Esophagus squamous epithelium (tissue), 5 donors: Measurements from ENCODE around the gene NUDT12. TPM values are rescaled to one million over a fixed set of nuclear protein-coding genes. Genes with fewer than 3 reads are reported as not detected.

Experiments
- DNase-seq: peaks from one replicate; lab custom pipeline; 2025; lab: John Stamatoyannopoulos, UW
- H3K27ac ChIP-seq, 4 donors: fragments of 200-600 bp; sonication (generic); one replicate each; pipeline ENCODE4 v1.5.1; 2016 to 2019; ENCODE audit warnings: mild to moderate bottlenecking in 1 of 4
- H3K27me3 ChIP-seq, 4 donors: fragments of 200-600 bp; sonication (generic); 1 replicate in 3 of 4; 2 replicates in 1 of 4; pipeline versions ENCODE4 v1.5.1 to v1.6.0; 2017 to 2021; ENCODE audit warnings: antibody characterized with exemption in 1 of 4
- H3K36me3 ChIP-seq, 3 donors: fragments of 200-600 bp; sonication (generic); one replicate each; pipeline ENCODE4 v1.5.1; 2016 to 2019
- H3K4me1 ChIP-seq, 3 donors: fragments of 200-600 bp; sonication (generic); one replicate each; pipeline ENCODE4 v1.5.1; 2017 to 2019
- H3K4me3 ChIP-seq, 4 donors: fragments of 200-600 bp; sonication (generic); 1 replicate in 3 of 4; 2 replicates in 1 of 4; pipeline ENCODE4 v1.5.1; 2016 to 2019; ENCODE audit warnings: mild to moderate bottlenecking in 2 of 4, moderate library complexity in 1 of 4
- H3K9me3 ChIP-seq, 3 donors: fragments of 200-600 bp; sonication (generic); one replicate each; pipeline ENCODE4 v1.5.1; 2016 to 2019
- CTCF ChIP-seq, 6 experiments: fragments of 450-650 bp in 4 of 6; fragments of 200-600 bp in 2 of 6; sonication (generic) in 2 of 6; IDR thresholded peaks; one replicate each; pipeline ENCODE4 v1.5.1; 2016 to 2019; ENCODE audit warnings: antibody characterized with exemption in 6 of 6, mild to moderate bottlenecking in 4 of 6, moderate library complexity in 4 of 6
- POLR2A ChIP-seq, 4 donors: fragments of 450-650 bp; IDR thresholded peaks; one replicate each; pipeline ENCODE4 v1.6.1; 2017; ENCODE audit warnings: antibody characterized with exemption in 4 of 4, mild to moderate bottlenecking in 4 of 4, moderate library complexity in 3 of 4
- WGBS, 2 donors: methylation state at CpG; one replicate each; pipeline ENCODE4 v1.1.5; 2018; 5-methylcytosine and 5-hydroxymethylcytosine counted together
- intact Hi-C: fragments of 100-400 bp; cut with DNase I; formaldehyde crosslinking; loops from one replicate; pipeline ENCODE4 v1.15.0; 2022
- total RNA-seq, 4 donors: library from RNA; depleted of rRNA; stranded (reverse); fragments of >200 nt; gene quantifications; one replicate each; pipeline ENCODE4 v1.1.0, GENCODE V29; 2016
- donor health status: DM: yes; HTN: yes; CAD: no.

Gene NUDT12
- total RNA-seq, 4 donors from 2014 or later, result 6.8 to 12.3 (median 9.9) TPM

DNA sequence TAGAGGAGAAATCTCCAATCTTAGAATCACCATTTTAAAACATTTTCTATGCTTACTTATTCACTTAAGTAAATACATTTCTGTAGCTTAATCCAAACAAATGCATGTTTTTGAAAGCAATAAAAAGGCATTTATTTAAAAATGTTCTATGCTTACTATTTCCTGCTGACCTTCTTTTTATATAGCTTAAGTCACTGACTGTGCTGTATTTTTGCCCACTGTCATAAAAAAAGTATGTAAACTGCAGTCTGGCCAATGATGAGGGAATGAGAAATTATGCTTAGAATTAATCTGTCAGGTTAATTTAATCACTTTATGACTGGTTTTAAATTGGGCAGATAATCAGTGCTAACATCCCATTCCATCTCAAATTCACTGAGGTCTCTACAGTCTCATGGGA is 20.1 kb downstream of the NUDT12 start:
- Histone ChIP-seq H3K9me3 (no peaks in the 10 kb centered on the region), H3K27me3 (no peaks in the 10 kb centered on the region), H3K36me3 (no peaks in the 10 kb centered on the region), H3K4me1 (no peaks in the 10 kb centered on the region), H3K27ac (no peak overlapping the region), H3K4me3 (no peak overlapping the region)
- intact Hi-C loops, result no loop called here
- TF ChIP-seq CTCF (IDR thresholded peaks at IDR 0.05), result no peak
- no peak for TF ChIP-seq POLR2A (IDR thresholded peaks at IDR 0.05)
- no peak for DNase-seq

DNA sequence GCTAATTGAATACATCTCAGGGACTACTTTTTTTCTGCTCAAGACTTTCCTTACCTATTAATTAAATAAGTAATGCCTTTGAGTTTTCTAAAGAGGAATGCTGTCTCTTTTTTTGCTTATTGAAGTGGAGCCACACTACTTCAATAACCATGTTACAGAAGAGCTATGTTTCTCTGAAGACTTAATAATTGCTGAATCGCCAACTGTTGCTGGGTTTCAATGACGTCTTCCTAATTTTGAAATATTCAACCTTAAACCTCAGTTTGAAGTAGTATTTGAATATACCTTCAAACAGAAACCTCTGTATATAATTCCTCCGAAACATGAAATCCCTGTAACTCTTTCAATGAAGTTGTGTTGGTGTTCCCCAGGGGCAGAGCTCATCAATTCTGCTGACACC is 21.0 kb downstream of the NUDT12 start:
- intact Hi-C loops, result no loop called here
- WGBS, 2 donors, result 78 to 89% methylated on average over 3 of the region's 3 CpGs
- no peak overlapping the region for H3K4me3 ChIP-seq
- no peak for DNase-seq
- no peaks in the 10 kb centered on the region for H3K4me1 ChIP-seq
- H3K27ac ChIP-seq, result no peak overlapping the region
- no peaks in the 10 kb centered on the region for H3K36me3 ChIP-seq
- no peaks in the 10 kb centered on the region for H3K27me3 ChIP-seq
- TF ChIP-seq POLR2A (IDR thresholded peaks at IDR 0.05) (no peak), CTCF (IDR thresholded peaks at IDR 0.05) (no peak)
- H3K9me3 ChIP-seq, result no peaks in the 10 kb centered on the region

DNA sequence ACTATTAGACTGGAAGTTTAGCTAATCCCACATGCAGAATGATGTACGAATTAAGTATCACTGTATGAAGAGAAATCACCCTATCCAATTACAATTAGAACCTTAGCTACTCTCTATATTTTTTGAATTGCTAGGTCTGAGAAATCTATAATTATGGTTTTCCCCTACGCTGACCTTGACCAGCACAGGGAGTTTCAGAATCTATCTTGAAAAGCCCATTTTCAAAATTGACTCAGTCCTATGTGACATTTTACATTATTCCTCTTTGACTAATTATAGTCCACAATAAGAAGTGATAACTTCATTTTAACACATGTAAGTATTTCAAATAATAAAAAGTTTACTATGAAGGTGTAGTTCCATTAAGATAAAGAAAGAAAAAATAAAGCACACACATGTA is 21.5 kb downstream of the NUDT12 start:
- Histone ChIP-seq H3K4me1 (no peaks in the 10 kb centered on the region), H3K27me3 (no peaks in the 10 kb centered on the region), H3K36me3 (no peaks in the 10 kb centered on the region), H3K9me3 (no peaks in the 10 kb centered on the region), H3K4me3 (no peak overlapping the region), H3K27ac (no peak overlapping the region)
- TF ChIP-seq CTCF (IDR thresholded peaks at IDR 0.05) (no peak), POLR2A (IDR thresholded peaks at IDR 0.05) (no peak)
- WGBS, 2 donors, result 65 to 88% methylated on average over 2 of the region's 2 CpGs
- intact Hi-C loops, result no loop called here
- DNase-seq, result no peak

- DNase-seq, result no peak
- Histone ChIP-seq H3K27me3 (no peaks in the 10 kb centered on the region), H3K4me1 (no peaks in the 10 kb centered on the region), H3K27ac (no peak overlapping the region), H3K4me3 (no peak overlapping the region), H3K36me3 (no peaks in the 10 kb centered on the region), H3K9me3 (no peaks in the 10 kb centered on the region)
- intact Hi-C loops, result no loop called here
- no peak for TF ChIP-seq CTCF (IDR thresholded peaks at IDR 0.05)
- TF ChIP-seq POLR2A (IDR thresholded peaks at IDR 0.05), result no peak
- 44 to 57% methylated on average over 3 of the region's 3 CpGs for WGBS, 2 donors
These were observed 22.9 kb downstream of the NUDT12 start for GRCh38 chr5:103539376-103540330.

DNA sequence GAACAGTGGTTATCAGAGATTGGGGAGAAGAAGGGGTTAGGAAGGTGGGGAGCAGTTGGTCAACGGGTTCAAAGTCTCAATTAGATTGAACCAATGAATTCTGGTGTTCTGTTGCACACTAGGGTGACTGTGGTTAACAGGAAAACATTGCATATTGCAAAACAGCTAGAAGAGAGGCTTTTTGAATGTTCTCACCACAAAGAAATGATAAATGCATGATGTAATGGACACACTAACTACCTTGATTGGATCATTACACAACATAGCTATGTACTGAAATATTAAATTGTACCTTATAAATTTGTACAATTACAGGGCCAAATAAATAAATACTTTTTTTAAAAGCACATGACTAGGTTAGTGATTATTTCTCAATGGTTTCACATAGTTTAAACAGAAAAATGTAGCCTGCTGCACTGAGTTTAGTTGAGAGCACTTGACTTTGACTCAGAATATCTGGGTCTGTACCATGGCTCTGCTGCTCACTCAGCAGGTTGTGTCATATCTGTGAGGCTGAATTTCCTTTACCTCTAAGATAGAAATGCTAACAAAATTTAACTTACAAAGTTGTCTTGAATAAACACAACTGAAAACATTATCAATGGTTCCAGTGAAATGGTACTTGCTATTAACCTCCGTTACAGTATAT is 30.4 kb downstream of the NUDT12 start:
- Histone ChIP-seq H3K9me3 (no peaks in the 10 kb centered on the region), H3K4me3 (no peak overlapping the region), H3K27ac (no peak overlapping the region), H3K4me1 (no peaks in the 10 kb centered on the region), H3K27me3 (no peaks in the 10 kb centered on the region), H3K36me3 (no peaks in the 10 kb centered on the region)
- no peak for DNase-seq
- intact Hi-C loops, result no loop called here
- TF ChIP-seq CTCF (IDR thresholded peaks at IDR 0.05), result no peak
- no peak for TF ChIP-seq POLR2A (IDR thresholded peaks at IDR 0.05)
- WGBS, 2 donors, result 62 to 68% methylated on average over 2 of the region's 2 CpGs
